Measurements from ENCODE around the gene BRI3.

DNA sequence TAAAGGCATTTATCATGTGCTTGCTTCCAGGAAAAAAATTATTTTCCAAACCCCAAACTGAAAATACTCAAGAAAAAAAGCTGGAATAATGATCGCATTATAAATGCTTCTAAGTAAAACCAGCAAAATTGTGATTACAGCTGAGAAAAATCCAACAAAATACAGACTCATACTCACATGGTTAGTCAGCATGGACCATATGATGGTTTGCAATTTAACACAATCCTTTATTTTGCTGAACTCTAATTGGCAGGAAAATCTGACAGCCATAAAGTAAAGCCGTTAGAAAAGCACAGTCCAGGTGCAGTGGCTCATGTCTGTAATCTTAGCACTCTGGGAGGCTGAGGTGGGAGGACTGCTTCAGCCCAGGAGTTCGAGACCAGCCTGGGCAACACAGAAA is 59.6 kb downstream of the BRI3 start:
- TF ChIP-seq, protein P1, sequence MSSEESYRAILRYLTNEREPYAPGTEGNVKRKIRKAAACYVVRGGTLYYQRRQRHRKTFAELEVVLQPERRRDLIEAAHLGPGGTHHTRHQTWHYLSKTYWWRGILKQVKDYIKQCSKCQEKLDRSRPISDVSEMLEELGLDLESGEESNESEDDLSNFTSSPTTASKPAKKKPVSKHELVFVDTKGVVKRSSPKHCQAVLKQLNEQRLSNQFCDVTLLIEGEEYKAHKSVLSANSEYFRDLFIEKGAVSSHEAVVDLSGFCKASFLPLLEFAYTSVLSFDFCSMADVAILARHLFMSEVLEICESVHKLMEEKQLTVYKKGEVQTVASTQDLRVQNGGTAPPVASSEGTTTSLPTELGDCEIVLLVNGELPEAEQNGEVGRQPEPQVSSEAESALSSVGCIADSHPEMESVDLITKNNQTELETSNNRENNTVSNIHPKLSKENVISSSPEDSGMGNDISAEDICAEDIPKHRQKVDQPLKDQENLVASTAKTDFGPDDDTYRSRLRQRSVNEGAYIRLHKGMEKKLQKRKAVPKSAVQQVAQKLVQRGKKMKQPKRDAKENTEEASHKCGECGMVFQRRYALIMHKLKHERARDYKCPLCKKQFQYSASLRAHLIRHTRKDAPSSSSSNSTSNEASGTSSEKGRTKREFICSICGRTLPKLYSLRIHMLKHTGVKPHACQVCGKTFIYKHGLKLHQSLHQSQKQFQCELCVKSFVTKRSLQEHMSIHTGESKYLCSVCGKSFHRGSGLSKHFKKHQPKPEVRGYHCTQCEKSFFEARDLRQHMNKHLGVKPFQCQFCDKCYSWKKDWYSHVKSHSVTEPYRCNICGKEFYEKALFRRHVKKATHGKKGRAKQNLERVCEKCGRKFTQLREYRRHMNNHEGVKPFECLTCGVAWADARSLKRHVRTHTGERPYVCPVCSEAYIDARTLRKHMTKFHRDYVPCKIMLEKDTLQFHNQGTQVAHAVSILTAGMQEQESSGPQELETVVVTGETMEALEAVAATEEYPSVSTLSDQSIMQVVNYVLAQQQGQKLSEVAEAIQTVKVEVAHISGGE (CRISPR knock-in tag; IDR thresholded peaks at IDR 0.05), result no peak
- no peak for TF ChIP-seq CEBPB (tag; IDR thresholded peaks at IDR 0.05)
- TF ChIP-seq, protein P2, sequence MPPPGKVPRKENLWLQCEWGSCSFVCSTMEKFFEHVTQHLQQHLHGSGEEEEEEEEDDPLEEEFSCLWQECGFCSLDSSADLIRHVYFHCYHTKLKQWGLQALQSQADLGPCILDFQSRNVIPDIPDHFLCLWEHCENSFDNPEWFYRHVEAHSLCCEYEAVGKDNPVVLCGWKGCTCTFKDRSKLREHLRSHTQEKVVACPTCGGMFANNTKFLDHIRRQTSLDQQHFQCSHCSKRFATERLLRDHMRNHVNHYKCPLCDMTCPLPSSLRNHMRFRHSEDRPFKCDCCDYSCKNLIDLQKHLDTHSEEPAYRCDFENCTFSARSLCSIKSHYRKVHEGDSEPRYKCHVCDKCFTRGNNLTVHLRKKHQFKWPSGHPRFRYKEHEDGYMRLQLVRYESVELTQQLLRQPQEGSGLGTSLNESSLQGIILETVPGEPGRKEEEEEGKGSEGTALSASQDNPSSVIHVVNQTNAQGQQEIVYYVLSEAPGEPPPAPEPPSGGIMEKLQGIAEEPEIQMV (tag; conservative IDR thresholded peaks at IDR 0.05; ENCODE audit: low read depth), result no peak
- TF ChIP-seq HMG20B (CRISPR knock-in tag; IDR thresholded peaks at IDR 0.05), result no peak
- TF ChIP-seq ZNF699 (CRISPR knock-in tag; IDR thresholded peaks at IDR 0.05; ENCODE audit: insufficient replicate concordance), result no peak
- TF ChIP-seq, protein P3, sequence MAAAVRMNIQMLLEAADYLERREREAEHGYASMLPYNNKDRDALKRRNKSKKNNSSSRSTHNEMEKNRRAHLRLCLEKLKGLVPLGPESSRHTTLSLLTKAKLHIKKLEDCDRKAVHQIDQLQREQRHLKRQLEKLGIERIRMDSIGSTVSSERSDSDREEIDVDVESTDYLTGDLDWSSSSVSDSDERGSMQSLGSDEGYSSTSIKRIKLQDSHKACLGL (CRISPR knock-in tag; IDR thresholded peaks at IDR 0.05; ENCODE audit: borderline replicate concordance, poor library complexity, severe bottlenecking), result no peak
- no peak for TF ChIP-seq MAFK (IDR thresholded peaks at IDR 0.05; ENCODE audit: low read length)
- no peak for TF ChIP-seq SAFB2 (IDR thresholded peaks at IDR 0.05; ENCODE audit: borderline replicate concordance, low read depth, low read length, severe bottlenecking)
- TF ChIP-seq MCM2 (IDR thresholded peaks at IDR 0.05; ENCODE audit: low read depth), result no peak
